ENCODE data around the gene DCBLD1.
"Not testable (repeated sequence)": the region's sequence is repeated elsewhere in the genome, so short reads cannot be mapped to it uniquely, and the experiment has no call there.

The DCBLD1 gene

DNA sequence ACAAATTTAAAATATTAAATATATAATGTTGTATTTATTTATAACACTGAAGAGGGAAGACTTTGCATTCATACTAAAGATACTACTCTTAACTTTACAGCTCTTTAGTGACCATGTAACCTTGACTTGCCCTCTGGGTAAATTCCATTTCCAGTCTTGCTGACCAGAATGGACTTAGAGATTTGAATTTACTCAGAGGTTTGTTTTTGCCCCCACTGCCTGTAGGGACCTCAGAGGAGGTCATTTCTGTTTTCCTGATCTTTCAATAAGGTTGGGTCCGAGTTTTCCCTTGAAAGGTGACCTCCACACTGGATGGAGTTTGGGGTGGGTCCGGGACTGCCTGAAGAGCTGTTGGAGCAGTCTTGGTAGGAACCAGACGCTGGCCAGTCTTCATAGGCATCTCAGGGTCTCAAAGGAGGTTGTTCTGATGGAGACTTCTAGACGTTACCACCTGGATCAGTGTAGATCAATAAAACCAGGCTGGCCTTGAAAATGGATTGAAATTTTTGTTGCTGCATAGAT, 26.0 kb downstream of the DCBLD1 start:
- Histone ChIP-seq H3K79me2 (ENCODE audit: control insufficient read depth, insufficient read depth, low read length, unreplicated experiment) (peaks cover 13% of the 10 kb centered on the region), H3K4me1 (ENCODE audit: control insufficient read depth, insufficient read depth, low read length, unreplicated experiment) (peaks cover 18% of the 10 kb centered on the region), H3K4me3 (ENCODE audit: low read depth, low read length) (no peak overlapping the region), H3K36me3 (ENCODE audit: insufficient read depth, low read length) (peaks cover 9% of the 10 kb centered on the region; the same call in 1 of the 2 replicates), H2AFZ (ENCODE audit: low read length, unreplicated experiment) (no peak overlapping the region), H3K27ac (ENCODE audit: low read depth, low read length) (no peak overlapping the region), H3K27me3 (ENCODE audit: insufficient read depth, low read length) (no peaks in the 10 kb centered on the region)

DNA sequence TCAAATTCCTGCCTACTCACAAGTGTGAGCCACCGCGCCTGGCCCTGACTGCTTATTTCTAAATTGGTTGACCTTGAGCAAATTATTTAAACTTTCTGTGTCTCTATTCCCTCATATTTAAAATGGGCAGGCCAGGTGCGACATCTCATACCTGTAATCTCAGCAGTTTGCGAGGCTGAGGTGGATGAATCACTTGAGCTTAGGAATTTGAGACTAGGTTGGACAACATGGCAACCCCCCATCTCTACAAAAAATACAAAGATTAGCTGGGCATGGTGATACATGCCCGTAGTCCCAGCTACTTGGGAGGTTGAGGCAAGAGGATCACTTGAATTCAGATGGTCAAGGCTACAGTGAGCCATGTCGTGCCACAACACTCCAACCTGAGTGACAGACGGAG, 26.5 kb downstream of the DCBLD1 start:
- peaks cover 18% of the 10 kb centered on the region for H3K4me1 ChIP-seq (ENCODE audit: control insufficient read depth, insufficient read depth, low read length, unreplicated experiment)

GRCh38 chr6:117512056-117512828, 29.8 kb downstream of the DCBLD1 start:
- peaks cover 7% of the 10 kb centered on the region for H3K36me3 ChIP-seq (ENCODE audit: insufficient read depth, low read length)
- no peaks in the 10 kb centered on the region for H3K27me3 ChIP-seq (ENCODE audit: insufficient read depth, low read length)
- H3K4me3 ChIP-seq (ENCODE audit: low read depth, low read length), result no peak overlapping the region
- peaks cover 5% of the 10 kb centered on the region for H3K79me2 ChIP-seq (ENCODE audit: control insufficient read depth, insufficient read depth, low read length, unreplicated experiment)
- peaks cover 9% of the 10 kb centered on the region for H3K4me1 ChIP-seq (ENCODE audit: control insufficient read depth, insufficient read depth, low read length, unreplicated experiment)
- H3K27ac ChIP-seq (ENCODE audit: low read depth, low read length), result no peak overlapping the region
- H2AFZ ChIP-seq (ENCODE audit: low read length, unreplicated experiment), result no peak overlapping the region

More for the DNA sequence above, 26.5 kb downstream of the DCBLD1 start:
- Histone ChIP-seq H3K79me2 (ENCODE audit: control insufficient read depth, insufficient read depth, low read length, unreplicated experiment) (peaks cover 8% of the 10 kb centered on the region), H3K27ac (ENCODE audit: low read depth, low read length) (no peak overlapping the region), H3K27me3 (ENCODE audit: insufficient read depth, low read length) (no peaks in the 10 kb centered on the region), H3K36me3 (ENCODE audit: insufficient read depth, low read length) (peaks cover 9% of the 10 kb centered on the region; the same call in 1 of the 2 replicates), H3K4me3 (ENCODE audit: low read depth, low read length) (no peak overlapping the region), H2AFZ (ENCODE audit: low read length, unreplicated experiment) (no peak overlapping the region)

DNA sequence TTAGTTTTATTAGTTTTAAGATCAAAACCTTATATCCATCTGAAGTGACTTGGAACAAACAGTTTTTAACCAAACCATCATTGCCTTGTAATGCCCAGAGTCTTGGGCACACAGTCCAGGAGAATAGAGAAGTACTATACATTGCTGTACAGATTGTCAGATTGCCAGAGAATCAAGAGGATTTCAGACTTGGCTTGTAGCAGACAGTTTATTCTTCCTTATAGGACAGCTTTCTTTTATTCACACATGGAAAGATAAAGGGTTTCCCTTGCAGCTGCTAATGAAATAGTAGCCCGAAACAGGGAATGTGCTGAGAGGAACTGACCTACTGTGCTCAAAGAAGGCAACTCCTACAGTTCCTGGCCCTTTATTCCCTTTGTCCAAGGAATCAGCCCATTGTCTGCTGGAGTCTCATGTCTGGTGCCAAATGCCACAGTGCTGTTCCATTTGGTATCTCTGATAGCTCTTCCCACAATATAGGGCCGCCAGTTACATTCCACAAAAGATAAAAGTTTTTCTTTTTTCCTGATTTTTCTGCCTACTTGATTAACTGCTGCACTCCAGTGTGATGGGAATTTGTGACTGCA, 30.6 kb downstream of the DCBLD1 start:
- Histone ChIP-seq H3K4me1 (ENCODE audit: control insufficient read depth, insufficient read depth, low read length, unreplicated experiment) (peaks cover 9% of the 10 kb centered on the region), H3K79me2 (ENCODE audit: control insufficient read depth, insufficient read depth, low read length, unreplicated experiment) (peaks cover 5% of the 10 kb centered on the region), H3K4me3 (ENCODE audit: low read depth, low read length) (no peak overlapping the region), H3K27me3 (ENCODE audit: insufficient read depth, low read length) (no peaks in the 10 kb centered on the region), H3K27ac (ENCODE audit: low read depth, low read length) (no peak overlapping the region), H3K36me3 (ENCODE audit: insufficient read depth, low read length) (peaks cover 7% of the 10 kb centered on the region), H2AFZ (ENCODE audit: low read length, unreplicated experiment) (no peak overlapping the region)

GRCh38 chr6:117513778-117514365, 31.4 kb downstream of the DCBLD1 start:
- Histone ChIP-seq H3K4me3 (ENCODE audit: low read depth, low read length) (no peak overlapping the region), H3K27me3 (ENCODE audit: insufficient read depth, low read length) (no peaks in the 10 kb centered on the region), H3K27ac (ENCODE audit: low read depth, low read length) (no peak overlapping the region), H2AFZ (ENCODE audit: low read length, unreplicated experiment) (no peak overlapping the region), H3K4me1 (ENCODE audit: control insufficient read depth, insufficient read depth, low read length, unreplicated experiment) (peaks cover 9% of the 10 kb centered on the region), H3K36me3 (ENCODE audit: insufficient read depth, low read length) (peaks cover 7% of the 10 kb centered on the region), H3K79me2 (ENCODE audit: control insufficient read depth, insufficient read depth, low read length, unreplicated experiment) (peaks cover 7% of the 10 kb centered on the region)

GRCh38 chr6:117514655-117515054, 32.2 kb downstream of the DCBLD1 start:
- Histone ChIP-seq H2AFZ (ENCODE audit: low read length, unreplicated experiment) (no peak overlapping the region), H3K4me3 (ENCODE audit: low read depth, low read length) (no peak overlapping the region), H3K27ac (ENCODE audit: low read depth, low read length) (no peak overlapping the region), H3K36me3 (ENCODE audit: insufficient read depth, low read length) (peaks cover 7% of the 10 kb centered on the region), H3K4me1 (ENCODE audit: control insufficient read depth, insufficient read depth, low read length, unreplicated experiment) (peaks cover 9% of the 10 kb centered on the region), H3K79me2 (ENCODE audit: control insufficient read depth, insufficient read depth, low read length, unreplicated experiment) (peaks cover 8% of the 10 kb centered on the region), H3K27me3 (ENCODE audit: insufficient read depth, low read length) (no peaks in the 10 kb centered on the region)

- Histone ChIP-seq H3K27ac (ENCODE audit: low read depth, low read length) (no peak overlapping the region), H2AFZ (ENCODE audit: low read length, unreplicated experiment) (no peak overlapping the region), H3K4me1 (ENCODE audit: control insufficient read depth, insufficient read depth, low read length, unreplicated experiment) (peaks cover 9% of the 10 kb centered on the region), H3K79me2 (ENCODE audit: control insufficient read depth, insufficient read depth, low read length, unreplicated experiment) (peaks cover 8% of the 10 kb centered on the region), H3K27me3 (ENCODE audit: insufficient read depth, low read length) (no peaks in the 10 kb centered on the region), H3K36me3 (ENCODE audit: insufficient read depth, low read length) (peaks cover 7% of the 10 kb centered on the region), H3K4me3 (ENCODE audit: low read depth, low read length) (no peak overlapping the region)
These were observed 32.9 kb downstream of the DCBLD1 start for GRCh38 chr6:117515326-117515725.

GRCh38 chr6:117517995-117518394, 35.5 kb downstream of the DCBLD1 start:
- not testable (repeated sequence) for H3K4me1 ChIP-seq (ENCODE audit: control insufficient read depth, insufficient read depth, low read length, unreplicated experiment); H3K27ac ChIP-seq (ENCODE audit: low read depth, low read length); H3K27me3 ChIP-seq (ENCODE audit: insufficient read depth, low read length); H3K4me3 ChIP-seq (ENCODE audit: low read depth, low read length); H3K36me3 ChIP-seq (ENCODE audit: insufficient read depth, low read length); H2AFZ ChIP-seq (ENCODE audit: low read length, unreplicated experiment)
- peaks cover 11% of the 10 kb centered on the region for H3K79me2 ChIP-seq (ENCODE audit: control insufficient read depth, insufficient read depth, low read length, unreplicated experiment)

GRCh38 chr6:117518870-117519269, 36.4 kb downstream of the DCBLD1 start:
- H3K27ac ChIP-seq (ENCODE audit: low read depth, low read length), result no peak overlapping the region

DNA sequence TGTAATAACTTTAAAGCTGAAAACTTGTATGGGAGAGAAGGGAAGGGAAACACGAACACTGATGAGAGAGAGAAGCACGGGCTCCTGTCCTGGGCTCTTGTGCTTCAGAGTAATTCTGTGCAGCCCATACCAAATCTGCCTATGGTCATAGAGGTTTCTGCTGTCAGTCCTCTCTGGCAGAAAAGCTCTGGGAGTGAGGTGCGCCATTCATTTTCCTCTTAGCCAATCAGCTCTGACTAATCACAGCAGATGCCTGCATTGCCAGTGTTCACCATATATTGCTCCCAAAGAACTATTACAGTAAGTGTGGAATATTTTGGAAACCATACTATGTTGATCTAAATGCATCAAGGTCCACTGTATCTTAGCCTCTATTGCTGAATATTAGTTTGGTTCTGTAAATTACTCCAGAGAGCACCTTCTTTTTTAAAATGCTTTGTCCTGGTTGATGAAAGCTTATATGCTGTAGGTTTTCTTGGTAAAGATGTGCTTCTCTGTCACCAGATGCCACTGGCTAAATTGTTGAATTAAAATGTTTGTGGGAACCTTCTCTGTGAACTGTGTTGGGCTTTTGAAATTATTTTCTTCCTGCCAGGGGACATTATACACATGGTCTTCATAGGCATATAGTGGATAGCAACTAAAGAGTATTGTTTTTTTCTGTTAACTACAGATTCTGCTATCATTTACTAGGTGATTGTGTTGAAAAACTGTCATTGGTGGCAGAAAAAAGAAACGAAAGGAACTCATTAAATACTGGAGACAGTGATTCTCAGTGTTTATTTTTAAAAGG, 38.3 kb downstream of the DCBLD1 start:
- Histone ChIP-seq H3K36me3 (ENCODE audit: insufficient read depth, low read length) (peaks cover 7% of the 10 kb centered on the region), H3K4me3 (ENCODE audit: low read depth, low read length) (no peak overlapping the region), H3K27me3 (ENCODE audit: insufficient read depth, low read length) (no peaks in the 10 kb centered on the region), H3K79me2 (ENCODE audit: control insufficient read depth, insufficient read depth, low read length, unreplicated experiment) (peaks cover 11% of the 10 kb centered on the region), H3K27ac (ENCODE audit: low read depth, low read length) (no peak overlapping the region), H3K4me1 (ENCODE audit: control insufficient read depth, insufficient read depth, low read length, unreplicated experiment) (peaks cover 10% of the 10 kb centered on the region), H2AFZ (ENCODE audit: low read length, unreplicated experiment) (no peak overlapping the region)

More at GRCh38 chr6:117518870-117519269, 36.4 kb downstream of the DCBLD1 start:
- peaks cover 7% of the 10 kb centered on the region for H3K36me3 ChIP-seq (ENCODE audit: insufficient read depth, low read length)
- no peaks in the 10 kb centered on the region for H3K27me3 ChIP-seq (ENCODE audit: insufficient read depth, low read length)
- H2AFZ ChIP-seq (ENCODE audit: low read length, unreplicated experiment), result no peak overlapping the region
- H3K4me1 ChIP-seq (ENCODE audit: control insufficient read depth, insufficient read depth, low read length, unreplicated experiment), result peaks cover 10% of the 10 kb centered on the region
- no peak overlapping the region for H3K4me3 ChIP-seq (ENCODE audit: low read depth, low read length)
- H3K79me2 ChIP-seq (ENCODE audit: control insufficient read depth, insufficient read depth, low read length, unreplicated experiment), result peaks cover 11% of the 10 kb centered on the region
